ENCODE measurements around the gene MAPK1IP1L.

DNA sequence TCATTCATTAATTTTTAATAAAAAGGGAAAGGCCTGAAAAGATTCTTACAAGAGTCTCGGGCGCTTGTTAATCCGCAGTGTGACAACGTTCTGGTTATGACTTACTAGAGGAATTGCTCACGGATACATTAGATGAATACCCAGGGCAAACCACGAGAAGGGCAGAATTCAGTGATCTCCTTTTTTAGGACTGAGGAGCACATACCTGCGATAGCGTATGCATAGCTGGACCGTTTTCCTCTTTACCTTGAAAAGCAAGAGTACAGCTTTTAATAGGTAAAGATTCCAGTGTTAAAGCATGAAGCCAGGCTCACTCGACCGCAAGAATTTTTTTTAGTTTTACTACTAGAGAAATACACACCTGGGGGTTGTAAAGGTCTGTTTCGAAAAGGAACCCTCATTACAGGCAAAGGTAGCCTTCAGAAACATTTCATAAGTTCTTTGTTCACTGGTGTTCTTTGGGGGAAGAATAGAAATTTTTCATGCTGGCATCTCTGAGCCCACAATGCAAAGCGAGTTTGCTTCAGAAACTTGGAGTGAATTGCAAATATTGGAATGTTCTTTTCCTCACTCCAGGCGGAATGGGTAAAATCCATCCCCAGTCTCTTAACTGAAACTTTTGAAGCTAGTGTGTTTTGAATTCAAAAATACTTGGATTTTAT lies 953 bp downstream of the MAPK1IP1L start:
- TF ChIP-seq, protein P1, sequence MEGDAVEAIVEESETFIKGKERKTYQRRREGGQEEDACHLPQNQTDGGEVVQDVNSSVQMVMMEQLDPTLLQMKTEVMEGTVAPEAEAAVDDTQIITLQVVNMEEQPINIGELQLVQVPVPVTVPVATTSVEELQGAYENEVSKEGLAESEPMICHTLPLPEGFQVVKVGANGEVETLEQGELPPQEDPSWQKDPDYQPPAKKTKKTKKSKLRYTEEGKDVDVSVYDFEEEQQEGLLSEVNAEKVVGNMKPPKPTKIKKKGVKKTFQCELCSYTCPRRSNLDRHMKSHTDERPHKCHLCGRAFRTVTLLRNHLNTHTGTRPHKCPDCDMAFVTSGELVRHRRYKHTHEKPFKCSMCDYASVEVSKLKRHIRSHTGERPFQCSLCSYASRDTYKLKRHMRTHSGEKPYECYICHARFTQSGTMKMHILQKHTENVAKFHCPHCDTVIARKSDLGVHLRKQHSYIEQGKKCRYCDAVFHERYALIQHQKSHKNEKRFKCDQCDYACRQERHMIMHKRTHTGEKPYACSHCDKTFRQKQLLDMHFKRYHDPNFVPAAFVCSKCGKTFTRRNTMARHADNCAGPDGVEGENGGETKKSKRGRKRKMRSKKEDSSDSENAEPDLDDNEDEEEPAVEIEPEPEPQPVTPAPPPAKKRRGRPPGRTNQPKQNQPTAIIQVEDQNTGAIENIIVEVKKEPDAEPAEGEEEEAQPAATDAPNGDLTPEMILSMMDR (IDR thresholded peaks at IDR 0.05), result no peak
- no peak for TF ChIP-seq ZFX (IDR thresholded peaks at IDR 0.05; ENCODE audit: borderline replicate concordance)
